ENCODE data around the gene FAM120A. TPM values are rescaled to one million over a fixed set of nuclear protein-coding genes. Genes with fewer than 3 reads are reported as not detected.
"Not testable (repeated sequence)": the region's sequence is repeated elsewhere in the genome, so short reads cannot be mapped to it uniquely, and the experiment has no call there.

The FAM120A gene
- polyA plus RNA-seq, 4 donors: 69.7 to 81.0 (median 78.6) TPM

- DNase-seq (ENCODE audit: low read depth in 4 of 4, low spot score in 2 of 4): no peak
These were observed 54.2 kb downstream of the FAM120A start for GRCh38 chr9:93505541-93506132.

- DNase-seq (ENCODE audit: low read depth in 4 of 4, low spot score in 2 of 4): no peak
These were observed 56.3 kb downstream of the FAM120A start for GRCh38 chr9:93507768-93508167.

GRCh38 chr9:93508207-93508606 lies 56.7 kb downstream of the FAM120A start:
- DNase-seq (ENCODE audit: low read depth in 4 of 4, low spot score in 2 of 4): no peak

- no peak for DNase-seq (ENCODE audit: low read depth in 4 of 4, low spot score in 2 of 4)
These were observed 57.6 kb downstream of the FAM120A start for GRCh38 chr9:93509084-93509483.

- no peak for DNase-seq (ENCODE audit: low read depth in 4 of 4, low spot score in 2 of 4)
These were observed 58.6 kb downstream of the FAM120A start for GRCh38 chr9:93510041-93510440.

- DNase-seq (ENCODE audit: low read depth in 4 of 4, low spot score in 2 of 4): not testable (repeated sequence)
These were observed 59.7 kb downstream of the FAM120A start for GRCh38 chr9:93511228-93511627.

GRCh38 chr9:93512170-93512812 lies 60.8 kb downstream of the FAM120A start:
- not testable (repeated sequence) for DNase-seq (ENCODE audit: low read depth in 4 of 4, low spot score in 2 of 4)

GRCh38 chr9:93513606-93514005 lies 62.1 kb downstream of the FAM120A start:
- DNase-seq (ENCODE audit: low read depth in 4 of 4, low spot score in 2 of 4): no peak

GRCh38 chr9:93517331-93517730 lies 65.8 kb downstream of the FAM120A start:
- DNase-seq (ENCODE audit: low read depth in 4 of 4, low spot score in 2 of 4): no peak

- no peak for DNase-seq (ENCODE audit: low read depth in 4 of 4, low spot score in 2 of 4)
These were observed 69.0 kb downstream of the FAM120A start for GRCh38 chr9:93520523-93520922.

GRCh38 chr9:93522736-93523135 lies 71.3 kb downstream of the FAM120A start:
- DNase-seq (ENCODE audit: low read depth in 4 of 4, low spot score in 2 of 4): no peak

- no peak for DNase-seq (ENCODE audit: low read depth in 4 of 4, low spot score in 2 of 4)
These were observed 72.1 kb downstream of the FAM120A start for GRCh38 chr9:93523518-93524144.

- DNase-seq (ENCODE audit: low read depth in 4 of 4, low spot score in 2 of 4): no peak
These were observed 74.0 kb downstream of the FAM120A start for GRCh38 chr9:93525476-93525875.

- DNase-seq (ENCODE audit: low read depth in 4 of 4, low spot score in 2 of 4): no peak
These were observed 79.9 kb downstream of the FAM120A start for GRCh38 chr9:93531374-93531773.

- peak in 1 of 4 donors; percentile 4 for DNase-seq (ENCODE audit: low read depth in 4 of 4, low spot score in 2 of 4)
These were observed 80.7 kb downstream of the FAM120A start for GRCh38 chr9:93532141-93532540.

- DNase-seq (ENCODE audit: low read depth in 4 of 4, low spot score in 2 of 4): no peak
These were observed 82.4 kb downstream of the FAM120A start for GRCh38 chr9:93533863-93534262.

- DNase-seq (ENCODE audit: low read depth in 4 of 4, low spot score in 2 of 4): no peak
These were observed 84.7 kb downstream of the FAM120A start for GRCh38 chr9:93536167-93536566.

- DNase-seq (ENCODE audit: low read depth in 4 of 4, low spot score in 2 of 4): no peak
These were observed 85.4 kb downstream of the FAM120A start for GRCh38 chr9:93536874-93537273.

GRCh38 chr9:93540305-93540704 lies 88.8 kb downstream of the FAM120A start:
- DNase-seq (ENCODE audit: low read depth in 4 of 4, low spot score in 2 of 4): no peak

- no peak for DNase-seq (ENCODE audit: low read depth in 4 of 4, low spot score in 2 of 4)
These were observed 89.5 kb downstream of the FAM120A start for GRCh38 chr9:93541005-93541404.

- no peak for DNase-seq (ENCODE audit: low read depth in 4 of 4, low spot score in 2 of 4)
These were observed 90.3 kb downstream of the FAM120A start for GRCh38 chr9:93541581-93542349.
